ENCODE measurements around the gene MATR3.

GRCh38 chr5:139340051-139340450 lies 46.5 kb downstream of the MATR3 start:
- TF ChIP-seq POLR2A (IDR thresholded peaks at IDR 0.05) = no peak
- TF ChIP-seq CTCF (IDR thresholded peaks at IDR 0.05) = no peak
